C4-2B (cell line): ENCODE results near the gene ELFN1.

Experiments
- ZFX ChIP-seq: fragments of 450-650 bp; IDR thresholded peaks from 2 replicates; pipeline ENCODE4 v1.6.1; 2017
- TF ChIP-seq, protein P1 (sequence below): fragments of 450-650 bp; conservative IDR thresholded peaks from 2 replicates; pipeline ENCODE4 v1.5.1; 2017; ENCODE audit warnings: mild to moderate bottlenecking

DNA sequence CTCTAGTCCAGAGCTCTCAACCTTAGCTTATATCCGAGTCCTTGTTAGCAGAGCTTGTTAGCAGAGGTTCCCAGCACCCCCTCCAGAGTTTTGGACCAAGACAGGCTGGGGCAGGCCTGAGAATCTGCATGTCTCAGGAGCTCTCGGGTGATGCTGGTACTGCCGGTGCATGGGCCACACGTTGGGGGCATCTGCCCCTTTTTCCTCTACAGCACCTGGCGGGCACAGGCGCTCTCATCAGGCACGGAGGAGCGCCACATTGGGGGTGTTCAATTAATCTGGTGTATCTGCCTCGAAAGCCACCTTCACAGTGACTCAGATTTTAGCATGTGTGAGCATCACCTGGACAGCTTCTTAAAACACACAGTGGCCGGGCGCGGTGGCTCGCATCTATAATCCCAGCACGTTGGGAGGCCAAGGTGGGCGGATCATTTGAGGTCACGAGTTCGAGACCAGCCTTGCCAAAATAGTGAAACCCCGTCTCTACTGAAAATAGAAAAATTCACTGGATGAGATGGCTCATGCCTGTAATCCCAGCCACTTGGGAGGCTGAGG lies 117.7 kb downstream of the ELFN1 start:
- TF ChIP-seq, protein P1, sequence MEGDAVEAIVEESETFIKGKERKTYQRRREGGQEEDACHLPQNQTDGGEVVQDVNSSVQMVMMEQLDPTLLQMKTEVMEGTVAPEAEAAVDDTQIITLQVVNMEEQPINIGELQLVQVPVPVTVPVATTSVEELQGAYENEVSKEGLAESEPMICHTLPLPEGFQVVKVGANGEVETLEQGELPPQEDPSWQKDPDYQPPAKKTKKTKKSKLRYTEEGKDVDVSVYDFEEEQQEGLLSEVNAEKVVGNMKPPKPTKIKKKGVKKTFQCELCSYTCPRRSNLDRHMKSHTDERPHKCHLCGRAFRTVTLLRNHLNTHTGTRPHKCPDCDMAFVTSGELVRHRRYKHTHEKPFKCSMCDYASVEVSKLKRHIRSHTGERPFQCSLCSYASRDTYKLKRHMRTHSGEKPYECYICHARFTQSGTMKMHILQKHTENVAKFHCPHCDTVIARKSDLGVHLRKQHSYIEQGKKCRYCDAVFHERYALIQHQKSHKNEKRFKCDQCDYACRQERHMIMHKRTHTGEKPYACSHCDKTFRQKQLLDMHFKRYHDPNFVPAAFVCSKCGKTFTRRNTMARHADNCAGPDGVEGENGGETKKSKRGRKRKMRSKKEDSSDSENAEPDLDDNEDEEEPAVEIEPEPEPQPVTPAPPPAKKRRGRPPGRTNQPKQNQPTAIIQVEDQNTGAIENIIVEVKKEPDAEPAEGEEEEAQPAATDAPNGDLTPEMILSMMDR = no peak
- no peak for TF ChIP-seq ZFX
